ENCODE measurements around the gene SOX5. TPM values are rescaled to one million over a fixed set of nuclear protein-coding genes. Genes with fewer than 3 reads are reported as not detected.

The SOX5 gene
- total and polyA plus RNA-seq, 2 of the 8 experiments (the other 6 are each of a cell fraction or from before 2014, with no cell fraction given) = 2.2 to 2.6 TPM

GRCh38 chr12:23655112-23655511 lies 294.4 kb downstream of the SOX5 start:
- no peak overlapping the region for H3K4me3 ChIP-seq (ENCODE audit: extremely low read depth in 1 of 4, insufficient read depth in 2 of 4, low read depth in 3 of 4, low read length in 4 of 4)
- no peak overlapping the region for H4K8ac ChIP-seq (ENCODE audit: extremely low read depth, insufficient read depth, low read length)
- no peak overlapping the region for H2AK5ac ChIP-seq (ENCODE audit: low read depth, low read length)
- no peak overlapping the region for H3K27ac ChIP-seq (ENCODE audit: low read depth, low read length)
- no peak overlapping the region for H4K5ac ChIP-seq (ENCODE audit: insufficient read length, low read depth, low read length)
- no peak overlapping the region for H2BK15ac ChIP-seq (ENCODE audit: low read length)
- no peak overlapping the region for H3K56ac ChIP-seq (replicated peaks; ENCODE audit: insufficient read length, low read depth, low read length)
- WGBS, 2 experiments (ENCODE audit: extremely low coverage in 1 of 2, insufficient coverage in 1 of 2, insufficient read length in 1 of 2, insufficient replicate concordance in 2 of 2, low coverage in 1 of 2, low lambda C conversion rate in 2 of 2, missing lambda C conversion rate in 1 of 2) = 94% methylated on average over 4 of the region's 4 CpGs; no CpG with 5 or more reads in 1 of the 2 experiments
- H3K4ac ChIP-seq (replicated peaks; ENCODE audit: insufficient read length, low read depth, low read length) = no peak overlapping the region
- CTCF ChIA-PET (ENCODE audit: partially characterized antibody) = interaction anchor here (1.4 kb wide), 1 partner anchor 9 kb away, joined by 3 read pairs; no protein-coding TSS in a partner anchor
- no peaks in the 10 kb centered on the region for H3K9me3 ChIP-seq (ENCODE audit: insufficient read depth in 2 of 2, low read depth in 1 of 2, low read length in 1 of 2)
- no peak overlapping the region for H2AFZ ChIP-seq (ENCODE audit: low read length)
- DNase-seq (ENCODE audit: low read depth in 1 of 2, low spot score in 2 of 2) = no peak
- H2BK20ac ChIP-seq (ENCODE audit: low read length) = no peak overlapping the region
- no peaks in the 10 kb centered on the region for H3K79me1 ChIP-seq (ENCODE audit: low read depth, low read length)
- peaks cover 0 to 1% (median 0%) of the 10 kb centered on the region in 4 experiments; a peak in 1 of 7 replicates for H3K27me3 ChIP-seq (replicated peaks in 1 of 4; ENCODE audit: control insufficient read depth in 3 of 4, extremely low read depth in 1 of 4, insufficient read depth in 3 of 4, low read length in 3 of 4)
- H3K4me1 ChIP-seq (replicated peaks in 1 of 4; ENCODE audit: control insufficient read depth in 3 of 4, insufficient read depth in 4 of 4, low read length in 3 of 4) = no peaks in the 10 kb centered on the region
- peaks cover 2% of the 10 kb centered on the region; the same call in 1 of the 2 replicates for H3K23me2 ChIP-seq (ENCODE audit: low read depth, low read length)
- no peak overlapping the region for H3K14ac ChIP-seq (ENCODE audit: insufficient read length)
- no peak overlapping the region for H3K23ac ChIP-seq (ENCODE audit: insufficient read length)
- no peaks in the 10 kb centered on the region for H3K79me2 ChIP-seq (ENCODE audit: control insufficient read depth in 1 of 2, insufficient read depth in 2 of 2, low read length in 2 of 2)
- H3K18ac ChIP-seq (ENCODE audit: extremely low read depth, low read length) = no peak overlapping the region
- FAIRE-seq = no peak
- no peak overlapping the region for H3K9ac ChIP-seq (replicated peaks in 1 of 4; ENCODE audit: extremely low read depth in 1 of 4, low read depth in 3 of 4, low read length in 3 of 4)
- no peak for TF ChIP-seq JUND (IDR thresholded peaks at IDR 0.05; ENCODE audit: low read length)
- peak; percentile 72; the same call in 1 of the 2 replicates for TF ChIP-seq CEBPB (IDR thresholded peaks at IDR 0.05; ENCODE audit: low read depth, low read length)
- no peak for TF ChIP-seq SRF (IDR thresholded peaks at IDR 0.05; ENCODE audit: low read depth, low read length)
- no peak for TF ChIP-seq KDM5A (IDR thresholded peaks at IDR 0.05; ENCODE audit: low read length)
- TF ChIP-seq TEAD4 (IDR thresholded peaks at IDR 0.05; ENCODE audit: low read depth, low read length) = no peak
- TF ChIP-seq MAFK (IDR thresholded peaks at IDR 0.05; ENCODE audit: low read depth, low read length) = no peak
- no peaks in the 10 kb centered on the region for H3K36me3 ChIP-seq (ENCODE audit: control insufficient read depth in 2 of 4, insufficient read depth in 4 of 4, low read length in 3 of 4)
- no peak overlapping the region for H2BK5ac ChIP-seq (ENCODE audit: low read depth, low read length)
- no peak overlapping the region for H2BK120ac ChIP-seq (replicated peaks; ENCODE audit: low read depth, low read length)
- POLR2A ChIA-PET (ENCODE audit: partially characterized antibody) = no interaction called here
- H3K4me2 ChIP-seq (ENCODE audit: insufficient read depth in 1 of 2, low read depth in 2 of 2, low read length in 2 of 2) = no peak overlapping the region
- no peak overlapping the region for H4K91ac ChIP-seq (replicated peaks; ENCODE audit: insufficient read length, low read length)
- H2BK12ac ChIP-seq (ENCODE audit: low read depth, low read length) = no peak overlapping the region
- no peaks in the 10 kb centered on the region for H4K20me1 ChIP-seq (replicated peaks in 1 of 2; ENCODE audit: control insufficient read depth in 1 of 2, insufficient read depth in 2 of 2, low read length in 2 of 2)
